Spleen (tissue), 11 donors: Measurements from ENCODE around the gene RBM42. TPM values are rescaled to one million over a fixed set of nuclear protein-coding genes. Genes with fewer than 3 reads are reported as not detected.
A peak's percentile ranks its signal among the peaks of the same experiment; 100 is the strongest.

ENCODE experiments used
- DNase-seq: peaks from one replicate; pipeline ENCODE4 v3.0.0-alpha.2; 2020
- H3K27ac ChIP-seq, 8 donors: fragments of 200-600 bp; sonication (generic) in 7 of 8; 1 replicate in 4 of 8; 2 replicates in 4 of 8; pipeline versions ENCODE4 v1.5.0 to v1.8.0; 2016 to 2021; ENCODE audit warnings: inconsistent platforms in 4 of 8, mild to moderate bottlenecking in 4 of 8, moderate library complexity in 1 of 8
- H3K27me3 ChIP-seq, 7 donors: fragments of 200-600 bp; sonication (generic) in 6 of 7; replicated peaks in 1 of 7; 1 replicate in 4 of 7; 2 replicates in 3 of 7; pipeline versions ENCODE4 v1.5.0 to v1.8.0; 2016 to 2021; ENCODE audit warnings: inconsistent platforms in 3 of 7, mild to moderate bottlenecking in 1 of 7
- H3K36me3 ChIP-seq, 6 donors: fragments of 200-600 bp; sonication (generic) in 5 of 6; 1 replicate in 4 of 6; 2 replicates in 2 of 6; pipeline versions ENCODE4 v1.5.0 to v1.8.0; 2016 to 2021; ENCODE audit warnings: inconsistent platforms in 2 of 6
- H3K4me1 ChIP-seq, 6 donors: fragments of 200-600 bp; sonication (generic) in 5 of 6; 1 replicate in 3 of 6; 2 replicates in 3 of 6; pipeline versions ENCODE4 v1.5.0 to v1.8.0; 2016 to 2021; ENCODE audit warnings: inconsistent platforms in 3 of 6
- H3K4me3 ChIP-seq, 8 donors: fragments of 200-600 bp; sonication (generic) in 7 of 8; 1 replicate in 4 of 8; 2 replicates in 4 of 8; pipeline versions ENCODE4 v1.5.0 to v1.8.0; 2016 to 2021; ENCODE audit warnings: inconsistent platforms in 4 of 8, mild to moderate bottlenecking in 4 of 8, moderate library complexity in 2 of 8
- H3K9me3 ChIP-seq, 8 donors: fragments of 200-600 bp; sonication (generic) in 7 of 8; 1 replicate in 4 of 8; 2 replicates in 4 of 8; pipeline versions ENCODE4 v1.5.0 to v1.8.0; 2016 to 2021; ENCODE audit warnings: inconsistent platforms in 4 of 8
- POLR2A ChIP-seq, 3 donors: fragments of 450-650 bp; IDR thresholded peaks; one replicate each; pipeline ENCODE4 v1.5.1; 2017; ENCODE audit warnings: antibody characterized with exemption in 3 of 3, mild to moderate bottlenecking in 1 of 3
- POLR2AphosphoS5 ChIP-seq, 3 donors: sonication (generic); formaldehyde crosslinking; IDR thresholded peaks; one replicate each; pipeline ENCODE4 v1.5.1; 2017; ENCODE audit warnings: antibody characterized with exemption in 3 of 3
- WGBS, 5 donors: extraction: QIAGEN DNeasy Blood & Tissue Kit in 3 of 5; methylation state at CpG; one replicate each; pipeline versions ENCODE4 v1.1.5 to v1.1.7; 2013 to 2018; 5-methylcytosine and 5-hydroxymethylcytosine counted together
- intact Hi-C: fragments of 100-400 bp; cut with DNase I; formaldehyde crosslinking; loops from one replicate; pipeline ENCODE4 v1.15.0; 2023; ENCODE audit warnings: low total_unique reads
- polyA plus RNA-seq, 3 donors: library from polyadenylated mRNA; stranded (reverse); fragments of 200-250 nt; gene quantifications; one replicate each; pipeline ENCODE4 v1.2.1, GENCODE V29; 2013
- total RNA-seq, 7 donors: library from RNA; depleted of rRNA in 3 of 7; stranded (reverse); fragments of >200 nt in 3 of 7; fragmentation: NEBNext Ultra II Directional in 4 of 7; extraction: Animal tissue kit (Norgen Biotek cat#: 25700) in 4 of 7; gene quantifications; one replicate each; pipeline versions ENCODE4 v1.1.0 to v1.2.1, GENCODE V29; 2016 to 2021
- TF ChIP-seq, protein P1 (sequence below), 11 experiments: fragments of 200-600 bp in 7 of 11; fragments of 450-650 bp in 4 of 11; sonication (generic) in 4 of 11; IDR thresholded peaks in 8 of 11; conservative IDR thresholded peaks in 3 of 11; 1 replicate in 7 of 11; 2 replicates in 4 of 11; pipeline versions ENCODE4 v1.4.0 to v1.8.0; 2016 to 2021; ENCODE audit warnings: antibody characterized with exemption in 11 of 11, inconsistent platforms in 4 of 11, mild to moderate bottlenecking in 1 of 11
- donor health status: healthy with polysubstance abuse.
- donor health status: DM: no; HTN: no; CAD: no; lungs with moderate emphysema.
- donor health status: DM: no; HTN: no; CAD: no.
- donor health status: Bipolar disorder and iron deficiency.
- donor health status: healthy.
- donor health status: DM: no; HTN: no; CAD: no.
- donor health status: DM: yes; HTN: yes; CAD: no.

Gene RBM42
- total and polyA plus RNA-seq, 10 donors = 48.2 to 71.9 (median 59.4) TPM

DNA sequence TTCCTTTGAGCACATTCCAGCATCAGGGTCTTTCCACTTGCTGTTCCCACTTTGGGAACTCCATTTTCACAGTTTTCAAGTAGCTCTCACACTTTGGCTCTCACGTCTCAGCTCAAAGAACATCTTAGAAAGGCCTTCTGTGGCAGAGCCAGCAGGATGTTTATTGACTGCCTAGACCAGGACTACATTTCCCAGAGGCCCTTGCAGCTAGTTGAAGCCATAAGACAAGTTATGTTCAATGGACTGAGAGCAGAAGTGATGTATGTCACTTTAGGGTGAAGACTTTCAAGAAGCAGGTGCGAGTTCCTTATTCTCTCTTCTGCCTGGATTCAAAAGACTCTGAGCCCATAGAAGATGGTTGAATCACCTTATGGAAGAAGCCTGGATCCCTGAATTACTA, 20.6 kb upstream of the RBM42 start:
- 72 to 90% (median 75%) methylated on average over 2 of the region's 2 CpGs for WGBS, 5 donors
- Histone ChIP-seq H3K36me3 (no peaks in the 10 kb centered on the region), H3K27me3 (no peaks in the 10 kb centered on the region), H3K4me1 (peaks cover 7 to 33% (median 25%) of the 10 kb centered on the region in 6 donors), H3K4me3 (no peak overlapping the region), H3K27ac (no peak overlapping the region), H3K9me3 (peaks cover 0 to 23% (median 17%) of the 10 kb centered on the region in 8 donors)
- no peak for DNase-seq
- TF ChIP-seq POLR2AphosphoS5 (IDR thresholded peaks at IDR 0.05) (no peak), POLR2A (IDR thresholded peaks at IDR 0.05) (no peak)
- TF ChIP-seq, protein P1, sequence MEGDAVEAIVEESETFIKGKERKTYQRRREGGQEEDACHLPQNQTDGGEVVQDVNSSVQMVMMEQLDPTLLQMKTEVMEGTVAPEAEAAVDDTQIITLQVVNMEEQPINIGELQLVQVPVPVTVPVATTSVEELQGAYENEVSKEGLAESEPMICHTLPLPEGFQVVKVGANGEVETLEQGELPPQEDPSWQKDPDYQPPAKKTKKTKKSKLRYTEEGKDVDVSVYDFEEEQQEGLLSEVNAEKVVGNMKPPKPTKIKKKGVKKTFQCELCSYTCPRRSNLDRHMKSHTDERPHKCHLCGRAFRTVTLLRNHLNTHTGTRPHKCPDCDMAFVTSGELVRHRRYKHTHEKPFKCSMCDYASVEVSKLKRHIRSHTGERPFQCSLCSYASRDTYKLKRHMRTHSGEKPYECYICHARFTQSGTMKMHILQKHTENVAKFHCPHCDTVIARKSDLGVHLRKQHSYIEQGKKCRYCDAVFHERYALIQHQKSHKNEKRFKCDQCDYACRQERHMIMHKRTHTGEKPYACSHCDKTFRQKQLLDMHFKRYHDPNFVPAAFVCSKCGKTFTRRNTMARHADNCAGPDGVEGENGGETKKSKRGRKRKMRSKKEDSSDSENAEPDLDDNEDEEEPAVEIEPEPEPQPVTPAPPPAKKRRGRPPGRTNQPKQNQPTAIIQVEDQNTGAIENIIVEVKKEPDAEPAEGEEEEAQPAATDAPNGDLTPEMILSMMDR (IDR thresholded peaks at IDR 0.05 in 8 of 11, conservative IDR thresholded peaks at IDR 0.05 in 3 of 11) = no peak
- intact Hi-C loops = no loop called here

DNA sequence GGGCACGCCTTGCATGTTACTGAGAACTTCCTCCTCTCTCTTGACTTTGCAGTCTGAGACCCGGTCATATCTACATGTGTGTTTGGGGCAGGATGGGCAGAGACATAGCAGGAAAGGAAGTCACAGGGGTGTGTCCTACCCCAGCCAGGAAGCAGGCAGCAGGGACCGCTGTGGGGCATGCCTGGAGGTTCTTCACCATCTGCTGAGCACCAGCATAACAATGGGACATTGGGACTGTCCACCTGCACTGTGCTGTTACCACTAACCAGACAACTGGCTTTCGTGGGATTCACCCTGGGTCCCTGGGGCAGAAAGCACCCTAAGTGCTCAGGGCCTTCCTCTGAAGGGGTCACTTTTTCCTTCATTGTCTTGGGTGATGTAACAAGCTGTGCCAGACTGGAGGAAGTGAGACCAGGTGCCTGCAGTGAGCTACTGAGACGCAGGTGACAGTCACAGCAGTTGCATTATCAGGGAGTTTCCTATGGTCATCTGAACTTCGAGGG, 18.9 kb upstream of the RBM42 start:
- Histone ChIP-seq H3K4me1 (peaks cover 7 to 40% (median 27%) of the 10 kb centered on the region in 6 donors), H3K4me3 (no peak overlapping the region), H3K27me3 (no peaks in the 10 kb centered on the region), H3K36me3 (peaks cover 0 to 3% (median under 1%) of the 10 kb centered on the region in 6 donors), H3K9me3 (peaks cover 0 to 23% (median 17%) of the 10 kb centered on the region in 8 donors), H3K27ac (peak overlapping the region; percentile 20 to 87 (median 70))
- peak in 2 of 3 donors; percentile 62 to 67 for TF ChIP-seq POLR2AphosphoS5 (IDR thresholded peaks at IDR 0.05)
- TF ChIP-seq, protein P1 (IDR thresholded peaks at IDR 0.05 in 8 of 11, conservative IDR thresholded peaks at IDR 0.05 in 3 of 11) = no peak
- intact Hi-C loops = no loop called here
- DNase-seq = peak; percentile 82
- WGBS, 5 donors = 30 to 57% (median 35%) methylated on average over 6 of the region's 6 CpGs

DNA sequence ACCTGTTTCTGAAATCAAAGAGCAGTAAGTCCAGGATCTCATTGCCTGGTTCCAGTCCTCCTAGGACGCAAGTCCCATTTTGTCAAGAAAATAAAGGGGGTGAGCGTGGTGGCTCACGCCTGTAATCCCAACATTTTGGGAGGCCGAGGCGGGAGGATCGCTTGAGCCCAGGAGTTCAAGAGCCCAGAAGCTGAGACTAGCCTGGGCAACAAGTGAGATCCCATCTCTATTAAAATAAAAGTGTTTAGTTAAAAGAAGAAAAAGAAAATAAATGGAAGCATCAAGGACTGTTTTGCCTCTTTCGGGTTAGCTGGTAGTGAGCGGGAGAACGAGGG, 16.6 kb upstream of the RBM42 start:
- peaks cover 0 to 16% (median 12%) of the 10 kb centered on the region in 8 donors for H3K9me3 ChIP-seq
- peak overlapping the region; percentile 13 to 88 (median 78) for H3K27ac ChIP-seq
- no peaks in the 10 kb centered on the region for H3K27me3 ChIP-seq
- no peak for DNase-seq
- peaks cover 7 to 40% (median 27%) of the 10 kb centered on the region in 6 donors for H3K4me1 ChIP-seq
- H3K4me3 ChIP-seq = peak overlapping the region; percentile 62 to 77 (median 69)
- intact Hi-C loops = no loop called here
- H3K36me3 ChIP-seq = peaks cover 0 to 26% (median 14%) of the 10 kb centered on the region in 6 donors
- TF ChIP-seq, protein P1 (IDR thresholded peaks at IDR 0.05 in 8 of 11, conservative IDR thresholded peaks at IDR 0.05 in 3 of 11) = no peak
- TF ChIP-seq POLR2AphosphoS5 (IDR thresholded peaks at IDR 0.05) (no peak), POLR2A (IDR thresholded peaks at IDR 0.05) (no peak)
- 36 to 40% (median 40%) methylated on average over 9 of the region's 9 CpGs for WGBS, 5 donors

DNA sequence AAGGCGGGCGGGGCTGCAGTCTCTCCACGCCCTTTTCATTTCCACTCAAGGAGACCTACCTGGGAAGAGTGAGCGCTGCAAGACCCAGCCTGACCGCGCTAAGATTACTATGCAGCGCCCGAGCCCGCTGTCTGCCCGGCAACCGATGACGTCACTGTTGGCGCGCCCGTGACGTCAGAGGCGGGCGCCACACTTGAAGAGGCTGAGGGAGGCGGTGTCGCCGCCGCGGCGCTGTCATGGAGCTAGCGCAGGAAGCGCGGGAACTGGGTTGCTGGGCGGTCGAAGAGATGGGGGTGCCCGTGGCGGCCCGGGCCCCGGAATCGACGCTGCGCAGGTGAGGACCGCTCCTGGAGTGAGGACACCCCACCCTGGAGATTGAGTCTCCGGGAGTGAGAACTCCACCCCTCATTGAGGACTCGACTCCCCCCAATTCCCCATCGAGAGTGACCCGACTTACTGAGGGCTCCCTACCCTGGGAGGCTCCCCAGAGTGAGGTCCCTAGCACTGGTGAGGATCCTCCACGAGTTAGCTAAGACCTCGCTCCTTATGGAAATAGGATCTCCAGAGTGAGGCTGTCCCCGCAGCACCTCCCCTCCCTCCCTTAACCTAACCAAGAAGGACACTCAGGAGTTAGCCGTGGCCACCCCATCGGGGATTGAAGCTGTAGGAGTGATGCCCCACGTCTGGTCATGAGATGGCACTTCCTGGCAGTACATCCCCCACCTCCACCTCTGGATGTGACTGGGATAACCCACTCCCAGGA, 16.1 kb upstream of the RBM42 start, which contains the start of gene HAUS5:
HAUS5 (plus strand) TSS at position 177 of the 763 bp plus-strand sequence; CDS start at position 237, 60 bp downstream.
- WGBS, 5 donors = 0 to 1% (median 1%) methylated on average over 8 to 47 of the region's 47 CpGs
- intact Hi-C loops = no loop called here

More for the DNA sequence above, 16.1 kb upstream of the RBM42 start, which contains the start of gene HAUS5:
- Histone ChIP-seq H3K4me3 (peak within 1 kb of the TSS; percentile 62 to 77 (median 69)), H3K36me3 (peaks cover 0 to 32% (median 15%) of the 10 kb centered on the region in 6 donors), H3K4me1 (peaks cover 7 to 40% (median 27%) of the 10 kb centered on the region in 6 donors), H3K27me3 (no peaks in the 10 kb centered on the region), H3K27ac (peak within 1 kb of the TSS; percentile 37 to 88 (median 78)), H3K9me3 (peaks cover 0 to 11% (median 7%) of the 10 kb centered on the region in 8 donors)
- peak; percentile 97 for DNase-seq
- TF ChIP-seq POLR2A (IDR thresholded peaks at IDR 0.05) (peak in 1 of 3 donors; percentile 86), POLR2AphosphoS5 (IDR thresholded peaks at IDR 0.05) (peak; percentile 94 to 97 (median 94))
- TF ChIP-seq, protein P1 (IDR thresholded peaks at IDR 0.05 in 8 of 11, conservative IDR thresholded peaks at IDR 0.05 in 3 of 11) = peak in 6 of 11 experiments; percentile 13 to 42 (median 28)
